SK-N-SH treated with all-trans-retinoic acid at 6 μM for 48 hours (cell line): ENCODE results near the gene JMJD1C.

ENCODE experiments used
- ARNTL ChIP-seq: fragments of 450-650 bp; formaldehyde crosslinking; IDR thresholded peaks from 2 replicates; pipeline ENCODE4 v1.5.0; 2020; ENCODE audit warnings: low read depth, mild to moderate bottlenecking, moderate library complexity, borderline replicate concordance
- RARB ChIP-seq: fragments of 250-450 bp; sonication (Bioruptor Pico); IDR thresholded peaks from 2 replicates; pipeline ENCODE4 v1.8.0; 2021; ENCODE audit warnings: mild to moderate bottlenecking, moderate library complexity
- ZFP3 ChIP-seq: fragments of 250-450 bp; sonication (Bioruptor Pico); IDR thresholded peaks from 2 replicates; pipeline ENCODE4 v1.5.0; 2020; ENCODE audit warnings: mild to moderate bottlenecking, moderate library complexity
- ZNF70 ChIP-seq: fragments of 450-650 bp; formaldehyde crosslinking; IDR thresholded peaks from 2 replicates; pipeline ENCODE4 v1.5.0; 2020; ENCODE audit warnings: mild to moderate bottlenecking, moderate library complexity

DNA sequence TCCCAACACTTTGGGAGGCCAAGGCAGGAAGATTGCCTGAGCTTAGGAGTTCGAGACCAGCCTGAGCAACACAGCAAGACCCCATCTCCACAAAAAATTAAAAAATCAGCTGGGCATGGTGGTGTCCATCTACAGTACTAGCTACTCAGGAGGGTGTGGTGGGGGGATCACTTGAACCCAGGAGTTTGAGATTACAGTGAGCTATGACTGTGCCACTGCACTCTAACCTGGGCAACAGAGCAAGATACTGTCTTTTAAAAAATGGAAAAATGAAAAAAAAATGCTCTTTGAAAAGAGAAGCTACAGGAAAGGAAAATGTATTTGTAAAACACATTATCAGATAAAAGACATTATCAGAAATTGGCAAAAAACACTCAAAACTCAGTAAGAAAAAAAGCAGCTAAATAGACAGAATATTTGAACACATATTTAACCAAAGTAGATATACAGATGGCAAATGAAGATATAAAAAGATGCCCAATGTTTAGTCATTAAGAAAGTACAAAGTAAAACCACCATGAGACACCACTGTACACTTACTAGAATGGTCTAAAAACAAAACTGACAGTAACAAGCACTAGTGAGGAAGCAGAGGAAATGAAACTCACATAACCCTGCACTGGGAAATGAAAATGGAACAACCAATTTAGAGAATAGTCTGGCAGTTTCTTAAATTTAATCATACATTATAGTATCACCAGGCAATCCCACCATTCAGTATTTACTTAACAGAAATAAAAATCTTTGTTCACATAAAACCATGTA, 292.1 kb downstream of the JMJD1C start:
- no peak for TF ChIP-seq ZNF70 (CRISPR knock-in tag)
- no peak for TF ChIP-seq ZFP3 (CRISPR knock-in tag)
- no peak for TF ChIP-seq ARNTL (CRISPR knock-in tag)
- no peak for TF ChIP-seq RARB (CRISPR knock-in tag)
